ENCODE results near the gene PTPN4. TPM values are rescaled to one million over a fixed set of nuclear protein-coding genes. Genes with fewer than 3 reads are reported as not detected.

The PTPN4 gene
- total and polyA plus RNA-seq, 2 of the 8 experiments (the other 6 are each of a cell fraction or from before 2014, with no cell fraction given): 28.5 to 105 TPM

- 97% methylated on average over 3 of the region's 3 CpGs; no CpG with 5 or more reads in 1 of the 2 experiments for WGBS, 2 experiments (ENCODE audit: extremely low coverage in 1 of 2, insufficient coverage in 1 of 2, insufficient read length in 1 of 2, insufficient replicate concordance in 2 of 2, low coverage in 1 of 2, low lambda C conversion rate in 2 of 2, missing lambda C conversion rate in 1 of 2)
Observed at GRCh38 chr2:119996148-119996547, 236.4 kb downstream of the PTPN4 start.

More at GRCh38 chr2:119996148-119996547, 236.4 kb downstream of the PTPN4 start:
- H3K4me1 ChIP-seq (replicated peaks in 1 of 4; ENCODE audit: control insufficient read depth in 3 of 4, insufficient read depth in 4 of 4, low read length in 3 of 4): no peaks in the 10 kb centered on the region
- ChIA-PET CTCF (ENCODE audit: partially characterized antibody) (no interaction called here), POLR2A (ENCODE audit: partially characterized antibody) (interaction anchor here (1.2 kb wide), 1 partner anchor 9 kb away, joined by 3 read pairs; no protein-coding TSS in a partner anchor)
- H3K9me3 ChIP-seq (ENCODE audit: insufficient read depth in 2 of 2, low read depth in 1 of 2, low read length in 1 of 2): no peaks in the 10 kb centered on the region; a peak in 1 of 4 replicates
- no peak for TF ChIP-seq JUND (IDR thresholded peaks at IDR 0.05; ENCODE audit: low read length)
- no peak for TF ChIP-seq TEAD4 (IDR thresholded peaks at IDR 0.05; ENCODE audit: low read depth, low read length)
- TF ChIP-seq RNF2 (IDR thresholded peaks at IDR 0.05; ENCODE audit: borderline replicate concordance, low read depth, low read length, missing control alignments, poor library complexity, severe bottlenecking): no peak
- H2BK120ac ChIP-seq (replicated peaks; ENCODE audit: low read depth, low read length): no peak overlapping the region
- H3K14ac ChIP-seq (ENCODE audit: insufficient read length): no peak overlapping the region
- H3K4me2 ChIP-seq (ENCODE audit: insufficient read depth in 1 of 2, low read depth in 2 of 2, low read length in 2 of 2): no peak overlapping the region
- H4K8ac ChIP-seq (ENCODE audit: extremely low read depth, insufficient read depth, low read length): no peak overlapping the region
- no peak overlapping the region for H3K9ac ChIP-seq (replicated peaks in 1 of 4; ENCODE audit: extremely low read depth in 1 of 4, low read depth in 3 of 4, low read length in 3 of 4)
- H3K27me3 ChIP-seq (replicated peaks in 1 of 4; ENCODE audit: control insufficient read depth in 3 of 4, extremely low read depth in 1 of 4, insufficient read depth in 3 of 4, low read length in 3 of 4): no peaks in the 10 kb centered on the region
- no peak overlapping the region for H4K5ac ChIP-seq (ENCODE audit: insufficient read length, low read depth, low read length)
- no peak overlapping the region for H2AFZ ChIP-seq (ENCODE audit: low read length)
- no peaks in the 10 kb centered on the region for H3K79me1 ChIP-seq (ENCODE audit: low read depth, low read length)
- no peak overlapping the region for H2AK5ac ChIP-seq (ENCODE audit: low read depth, low read length)
- H2BK20ac ChIP-seq (ENCODE audit: low read length): no peak overlapping the region
- H3K18ac ChIP-seq (ENCODE audit: extremely low read depth, low read length): no peak overlapping the region
- FAIRE-seq: no peak
- H3K23ac ChIP-seq (ENCODE audit: insufficient read length): no peak overlapping the region
- DNase-seq (ENCODE audit: low read depth in 1 of 2, low spot score in 2 of 2): no peak
- no peak overlapping the region for H3K4ac ChIP-seq (replicated peaks; ENCODE audit: insufficient read length, low read depth, low read length)
- H3K23me2 ChIP-seq (ENCODE audit: low read depth, low read length): no peaks in the 10 kb centered on the region
- H3K4me3 ChIP-seq (ENCODE audit: extremely low read depth in 1 of 4, insufficient read depth in 2 of 4, low read depth in 3 of 4, low read length in 4 of 4): no peak overlapping the region
- no peaks in the 10 kb centered on the region for H4K20me1 ChIP-seq (replicated peaks in 1 of 2; ENCODE audit: control insufficient read depth in 1 of 2, insufficient read depth in 2 of 2, low read length in 2 of 2)
- H3K36me3 ChIP-seq (ENCODE audit: control insufficient read depth in 2 of 4, insufficient read depth in 4 of 4, low read length in 3 of 4): no peaks in the 10 kb centered on the region
- H2BK12ac ChIP-seq (ENCODE audit: low read depth, low read length): no peak overlapping the region
- no peak overlapping the region for H3K56ac ChIP-seq (replicated peaks; ENCODE audit: insufficient read length, low read depth, low read length)
- H2BK15ac ChIP-seq (ENCODE audit: low read length): no peak overlapping the region
- H3K27ac ChIP-seq (ENCODE audit: low read depth, low read length): no peak overlapping the region
- H3K79me2 ChIP-seq (ENCODE audit: control insufficient read depth in 1 of 2, insufficient read depth in 2 of 2, low read length in 2 of 2): no peaks in the 10 kb centered on the region
- H2BK5ac ChIP-seq (ENCODE audit: low read depth, low read length): no peak overlapping the region
- H4K91ac ChIP-seq (replicated peaks; ENCODE audit: insufficient read length, low read length): no peak overlapping the region

Measured in H1 (cell line).